Endothelial cell (in vitro differentiated cells): Measurements from ENCODE around the gene PACS1. TPM values are rescaled to one million over a fixed set of nuclear protein-coding genes. Genes with fewer than 3 reads are reported as not detected.
A peak's percentile ranks its signal among the peaks of the same experiment; 100 is the strongest.

Source experiments
- DNase-seq: peaks from one replicate; pipeline ENCODE4 v3.0.0; 2021; ENCODE audit warnings: low spot score
- H3K27ac Mint-ChIP-seq: one replicate; pipeline ENCODE4 v1.8.0; 2021; ENCODE audit warnings: mixed read lengths, inconsistent platforms; ENCODE audit not compliant: unreplicated experiment
- H3K27me3 Mint-ChIP-seq: one replicate; pipeline ENCODE4 v1.8.0; 2021; ENCODE audit warnings: mild to moderate bottlenecking, moderate library complexity, mixed read lengths, inconsistent platforms; ENCODE audit not compliant: unreplicated experiment
- H3K36me3 Mint-ChIP-seq: one replicate; pipeline ENCODE4 v1.8.0; 2021; ENCODE audit warnings: mild to moderate bottlenecking, low read depth, mixed read lengths, inconsistent platforms; ENCODE audit not compliant: unreplicated experiment
- H3K4me1 Mint-ChIP-seq: one replicate; pipeline ENCODE4 v1.8.0; 2021; ENCODE audit warnings: mild to moderate bottlenecking, mixed read lengths, inconsistent platforms; ENCODE audit not compliant: unreplicated experiment
- H3K4me3 Mint-ChIP-seq: one replicate; pipeline ENCODE4 v1.8.0; 2021; ENCODE audit warnings: mild to moderate bottlenecking, mixed read lengths, inconsistent platforms; ENCODE audit not compliant: unreplicated experiment
- H3K9me3 Mint-ChIP-seq: one replicate; pipeline ENCODE4 v1.8.0; 2021; ENCODE audit warnings: mixed read lengths, inconsistent platforms; ENCODE audit not compliant: unreplicated experiment
- total RNA-seq: library from RNA; stranded (reverse); fragmentation: NEBNext Ultra II Directional; extraction: Animal tissue kit (Norgen Biotek cat#: 25700); gene quantifications from one replicate; pipeline ENCODE4 v1.2.1, GENCODE V29; 2021; ENCODE audit not compliant: unreplicated experiment
- TF ChIP-seq, protein P1 (sequence below): fragments of 200-600 bp; sonication (generic); IDR thresholded peaks from one replicate; pipeline ENCODE4 v1.5.0; 2021; ENCODE audit warnings: antibody characterized with exemption; ENCODE audit not compliant: unreplicated experiment

PACS1 gene
- total RNA-seq, 1 donor from 2014 or later, result 114 TPM

GRCh38 chr11:66232769-66233168 lies 162.7 kb downstream of the PACS1 start:
- H3K4me1 Mint-ChIP-seq, result no peaks in the 10 kb centered on the region
- no peaks in the 10 kb centered on the region for H3K9me3 Mint-ChIP-seq
- no peak overlapping the region for H3K27ac Mint-ChIP-seq
- peaks cover 7% of the 10 kb centered on the region for H3K27me3 Mint-ChIP-seq
- TF ChIP-seq, protein P1, sequence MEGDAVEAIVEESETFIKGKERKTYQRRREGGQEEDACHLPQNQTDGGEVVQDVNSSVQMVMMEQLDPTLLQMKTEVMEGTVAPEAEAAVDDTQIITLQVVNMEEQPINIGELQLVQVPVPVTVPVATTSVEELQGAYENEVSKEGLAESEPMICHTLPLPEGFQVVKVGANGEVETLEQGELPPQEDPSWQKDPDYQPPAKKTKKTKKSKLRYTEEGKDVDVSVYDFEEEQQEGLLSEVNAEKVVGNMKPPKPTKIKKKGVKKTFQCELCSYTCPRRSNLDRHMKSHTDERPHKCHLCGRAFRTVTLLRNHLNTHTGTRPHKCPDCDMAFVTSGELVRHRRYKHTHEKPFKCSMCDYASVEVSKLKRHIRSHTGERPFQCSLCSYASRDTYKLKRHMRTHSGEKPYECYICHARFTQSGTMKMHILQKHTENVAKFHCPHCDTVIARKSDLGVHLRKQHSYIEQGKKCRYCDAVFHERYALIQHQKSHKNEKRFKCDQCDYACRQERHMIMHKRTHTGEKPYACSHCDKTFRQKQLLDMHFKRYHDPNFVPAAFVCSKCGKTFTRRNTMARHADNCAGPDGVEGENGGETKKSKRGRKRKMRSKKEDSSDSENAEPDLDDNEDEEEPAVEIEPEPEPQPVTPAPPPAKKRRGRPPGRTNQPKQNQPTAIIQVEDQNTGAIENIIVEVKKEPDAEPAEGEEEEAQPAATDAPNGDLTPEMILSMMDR, result no peak
- peak overlapping the region; percentile 71 for H3K4me3 Mint-ChIP-seq
- H3K36me3 Mint-ChIP-seq, result peaks cover 59% of the 10 kb centered on the region
- DNase-seq, result no peak

DNA sequence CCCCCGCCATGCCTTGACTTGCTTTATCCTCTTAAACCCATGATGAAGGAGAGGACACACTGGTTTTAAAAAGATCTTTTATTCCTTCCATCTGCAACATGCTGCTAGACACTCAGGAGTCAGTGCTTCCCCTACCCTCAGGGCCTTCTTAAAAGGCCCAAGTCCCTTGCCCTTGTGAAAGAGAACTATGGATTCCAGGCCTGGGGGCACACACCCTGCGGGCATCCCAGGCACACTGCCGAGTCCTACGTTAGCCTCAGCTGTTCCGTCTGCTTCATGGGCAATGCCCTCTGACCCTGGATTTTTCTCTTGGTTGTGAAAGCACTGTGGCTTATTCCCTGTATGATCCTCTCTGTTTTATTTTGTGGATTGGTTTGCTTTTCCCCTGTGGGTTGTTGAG lies 163.2 kb downstream of the PACS1 start:
- peaks cover 10% of the 10 kb centered on the region for H3K27me3 Mint-ChIP-seq
- no peak overlapping the region for H3K27ac Mint-ChIP-seq

GRCh38 chr11:66235141-66235540 lies 165.1 kb downstream of the PACS1 start:
- Mint-ChIP-seq H3K27me3 (peaks cover 11% of the 10 kb centered on the region), H3K4me3 (no peak overlapping the region), H3K4me1 (no peaks in the 10 kb centered on the region), H3K36me3 (peaks cover 52% of the 10 kb centered on the region), H3K9me3 (no peaks in the 10 kb centered on the region), H3K27ac (no peak overlapping the region)
- TF ChIP-seq, protein P1, result no peak
- no peak for DNase-seq

More for the DNA sequence above, 163.2 kb downstream of the PACS1 start:
- Mint-ChIP-seq H3K36me3 (peaks cover 58% of the 10 kb centered on the region), H3K9me3 (no peaks in the 10 kb centered on the region), H3K4me3 (peak overlapping the region; percentile 67), H3K4me1 (no peaks in the 10 kb centered on the region)
- TF ChIP-seq, protein P1, result no peak
- DNase-seq, result no peak

DNA sequence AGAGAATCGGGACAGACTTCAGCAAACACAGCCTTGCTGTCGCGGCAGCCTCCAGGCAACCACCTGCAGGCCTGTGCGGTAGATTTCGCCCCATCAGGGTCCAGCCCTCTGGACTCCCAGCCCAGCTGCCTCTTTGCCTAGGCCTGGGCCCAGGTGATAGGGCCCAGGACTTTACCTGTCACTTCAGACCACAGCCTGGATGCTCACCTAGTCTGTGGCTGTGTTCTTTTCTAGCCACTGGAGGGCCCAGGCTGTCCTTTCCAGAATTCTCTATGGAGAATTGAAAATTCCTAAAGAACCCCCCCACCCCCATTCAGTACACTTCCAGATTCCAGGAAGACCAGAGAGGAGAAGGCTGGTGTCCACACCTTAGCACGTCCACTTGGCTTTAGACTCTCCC lies 167.8 kb downstream of the PACS1 start:
- no peaks in the 10 kb centered on the region for H3K4me1 Mint-ChIP-seq
- H3K9me3 Mint-ChIP-seq, result no peaks in the 10 kb centered on the region
- DNase-seq, result no peak
- TF ChIP-seq, protein P1, result no peak
- peaks cover 12% of the 10 kb centered on the region for H3K27me3 Mint-ChIP-seq
- no peak overlapping the region for H3K4me3 Mint-ChIP-seq
- no peak overlapping the region for H3K27ac Mint-ChIP-seq
- H3K36me3 Mint-ChIP-seq, result peaks cover 51% of the 10 kb centered on the region

GRCh38 chr11:66238786-66239413 lies 168.8 kb downstream of the PACS1 start:
- peaks cover 44% of the 10 kb centered on the region for H3K36me3 Mint-ChIP-seq
- H3K27ac Mint-ChIP-seq, result no peak overlapping the region
- H3K4me1 Mint-ChIP-seq, result no peaks in the 10 kb centered on the region
- H3K27me3 Mint-ChIP-seq, result peaks cover 11% of the 10 kb centered on the region
- TF ChIP-seq, protein P1, result no peak
- H3K9me3 Mint-ChIP-seq, result no peaks in the 10 kb centered on the region
- DNase-seq, result no peak
- H3K4me3 Mint-ChIP-seq, result no peak overlapping the region
